GM12878 (cell line): ENCODE results near the gene PLCG2. TPM values are rescaled to one million over a fixed set of nuclear protein-coding genes. Genes with fewer than 3 reads are reported as not detected.
"Not testable (repeated sequence)": the region's sequence is repeated elsewhere in the genome, so short reads cannot be mapped to it uniquely, and the experiment has no call there.

Experiments used
- ATAC-seq: fragments of 200-7000 bp; cut with Tn5 transposase; 3 replicates; pipeline ENCODE4 v1.9.1; 2020; ENCODE audit warnings: mild to moderate bottlenecking, moderate library complexity
- BruUV-seq: library from RNA; stranded (reverse); fragments of 400-500 nt; replicated peaks from 2 replicates; lab custom pipeline; 2021; lab: Mats Ljungman, UMichigan
- CTCF ChIA-PET: fragments of 300-600 bp; sonication (Branson Sonifier 250); formaldehyde crosslinking; extraction: SDS; loops from one replicate; lab custom pipeline; 2021; ENCODE audit warnings: inconsistent platforms; lab: Yijun Ruan, JAX
- POLR2A ChIA-PET: fragments of 350-600 bp; formaldehyde crosslinking; extraction: SDS; loops from one replicate; lab custom pipeline; 2021; ENCODE audit warnings: inconsistent platforms; lab: Charles Lee
- RAD21 ChIA-PET: fragments of 300-600 bp; sonication (Branson Sonifier 250); formaldehyde crosslinking; loops from one replicate; lab custom pipeline; 2023; ENCODE audit warnings: antibody characterized with exemption; ENCODE audit not compliant: unreplicated experiment; lab: Charles Lee
- SMC1A ChIA-PET: fragments of 300-600 bp; sonication (Branson Sonifier 250); formaldehyde crosslinking; loops from one replicate; lab custom pipeline; 2023; ENCODE audit not compliant: unreplicated experiment, uncharacterized antibody; lab: Charles Lee
- DNase-seq: peaks from one replicate; pipeline ENCODE4 v3.0.0-alpha.2; 2011; ENCODE audit warnings: low read depth, low spot score
- FAIRE-seq: peaks from 3 replicates; lab custom pipeline; 2011; peaks lifted over from hg19 to GRCh38; lab: Jason Lieb, UNC
- H2AFZ ChIP-seq: 2 replicates; pipeline ENCODE4 v1.6.0; 2011; ENCODE audit warnings: low read depth, low read length, control low read depth; ENCODE audit not compliant: control insufficient read depth
- H3K27ac ChIP-seq: 2 replicates; pipeline ENCODE4 v1.5.1; 2011; ENCODE audit warnings: control low read depth; ENCODE audit not compliant: control insufficient read depth, insufficient read depth
- H3K27me3 ChIP-seq, 2 experiments: replicated peaks in 1 of 2; 2 replicates each; pipeline versions ENCODE4 v1.6.0 to v1.6.1; 2011; ENCODE audit warnings: low read length in 1 of 2; ENCODE audit not compliant: control insufficient read depth in 2 of 2, insufficient read depth in 2 of 2
- H3K36me3 ChIP-seq, 2 experiments: 2 replicates each; pipeline ENCODE4 v1.5.1; 2011; ENCODE audit warnings: low read length in 1 of 2; ENCODE audit not compliant: control insufficient read depth in 2 of 2, insufficient read depth in 2 of 2
- H3K4me1 ChIP-seq: 2 replicates; pipeline ENCODE4 v1.6.1; 2011; ENCODE audit warnings: mild to moderate bottlenecking, low read length, moderate library complexity, mixed read lengths; ENCODE audit not compliant: control insufficient read depth, insufficient read depth
- H3K4me2 ChIP-seq: 2 replicates; pipeline ENCODE4 v1.6.0; 2011; ENCODE audit warnings: control low read depth; ENCODE audit not compliant: control insufficient read depth, insufficient read depth
- H3K4me3 ChIP-seq: fragments of 200-600 bp; sonication (generic); 2 replicates; pipeline ENCODE4 v1.5.1; 2016
- H3K79me2 ChIP-seq: 2 replicates; pipeline ENCODE4 v1.6.0; 2011; ENCODE audit warnings: low read length; ENCODE audit not compliant: control insufficient read depth, insufficient read depth
- H3K9ac ChIP-seq: 2 replicates; pipeline ENCODE4 v1.8.0; 2011; ENCODE audit warnings: low read length, control low read depth, mixed read lengths; ENCODE audit not compliant: control insufficient read depth, insufficient read depth
- H3K9me3 ChIP-seq: replicated peaks from 3 replicates; pipeline ENCODE4 v1.5.1; 2011; ENCODE audit warnings: mild to moderate bottlenecking, low read length; ENCODE audit not compliant: control insufficient read depth, insufficient read depth
- H4K20me1 ChIP-seq: 2 replicates; pipeline ENCODE4 v1.6.0; 2011; ENCODE audit not compliant: control insufficient read depth, insufficient read depth
- BCL11A ChIP-seq: IDR thresholded peaks from 2 replicates; pipeline ENCODE4 v1.6.1; 2011; ENCODE audit warnings: low read depth, low read length
- BMI1 ChIP-seq: fragments of 450-650 bp; IDR thresholded peaks from 2 replicates; pipeline ENCODE4 v1.6.1; 2016; ENCODE audit warnings: mild to moderate bottlenecking, moderate library complexity, borderline replicate concordance
- NR2F1 ChIP-seq: fragments of 450-650 bp; conservative IDR thresholded peaks from 2 replicates; pipeline ENCODE4 v1.6.1; 2017; ENCODE audit warnings: mild to moderate bottlenecking
- RUNX3 ChIP-seq: IDR thresholded peaks from 2 replicates; pipeline ENCODE4 v1.6.1; 2012; ENCODE audit warnings: low read length, inconsistent platforms
- YBX1 ChIP-seq: fragments of 450-650 bp; IDR thresholded peaks from 2 replicates; pipeline ENCODE4 v1.6.1; 2016; ENCODE audit warnings: antibody characterized with exemption
- ZBED1 ChIP-seq: IDR thresholded peaks from 2 replicates; pipeline ENCODE4 v1.6.1; 2016; ENCODE audit warnings: borderline replicate concordance
- WGBS: methylation state at CpG from one replicate; pipeline ENCODE4 v1.1.6; 2016; ENCODE audit warnings: low lambda C conversion rate; ENCODE audit not compliant: insufficient replicate concordance, insufficient coverage; ENCODE audit errors: missing lambda C conversion rate; 5-methylcytosine and 5-hydroxymethylcytosine counted together
- in situ Hi-C: fragments of 300-500 bp; cut with MboI; formaldehyde crosslinking; loops from 9 replicates; pipeline ENCODE4 v1.14.3; 2018; ENCODE audit warnings: mixed read lengths
- intact Hi-C: fragments of 100-400 bp; cut with micrococcal nuclease; formaldehyde crosslinking; loops from one replicate; pipeline ENCODE4 v1.14.2; 2022; ENCODE audit not compliant: unreplicated experiment
- polyA plus RNA-seq, 11 experiments: library from polyadenylated mRNA; depleted of rRNA in 4 of 11; unstranded in 6 of 11; stranded (reverse) in 5 of 11; fragments of >200 nt; fragmentation: Nextera tagmentation in 4 of 11; fragmentation: Illumina TruSeq in 1 of 11; extraction: Ambion mirVana in 4 of 11; extraction: Trizol in 1 of 11; gene quantifications; 1 replicate in 1 of 11; 2 replicates in 10 of 11; pipeline versions ENCODE4 v1.2.1 to v1.2.3, GENCODE V29; 2011 to 2016; ENCODE audit warnings: inconsistent platforms in 2 of 11, missing spikeins in 2 of 11, low read depth in 1 of 11
- total RNA-seq, 4 experiments: library from RNA; depleted of rRNA in 3 of 4; stranded (reverse); fragments of >200 nt in 3 of 4; fragmentation: Illumina TruSeq in 1 of 4; extraction: Trizol in 1 of 4; gene quantifications; 2 replicates each; pipeline versions ENCODE4 v1.2.1 to v1.2.3, GENCODE V29; 2013 to 2021
- TF ChIP-seq, protein P1 (sequence below): IDR thresholded peaks from 2 replicates; pipeline ENCODE4 v1.6.1; 2011; ENCODE audit warnings: low read depth, low read length, improper control_type of control experiment, borderline replicate concordance
- TF ChIP-seq, protein P2 (sequence below): fragments of 450-650 bp; IDR thresholded peaks from 2 replicates; pipeline ENCODE4 v1.6.1; 2017; ENCODE audit warnings: mild to moderate bottlenecking, low read depth, inconsistent platforms; ENCODE audit not compliant: poor library complexity, severe bottlenecking

Gene PLCG2
- total and polyA plus RNA-seq, 10 of the 15 experiments (the other 5 are each of a cell fraction or from before 2014, with no cell fraction given) = 47.6 to 256 (median 149) TPM

DNA sequence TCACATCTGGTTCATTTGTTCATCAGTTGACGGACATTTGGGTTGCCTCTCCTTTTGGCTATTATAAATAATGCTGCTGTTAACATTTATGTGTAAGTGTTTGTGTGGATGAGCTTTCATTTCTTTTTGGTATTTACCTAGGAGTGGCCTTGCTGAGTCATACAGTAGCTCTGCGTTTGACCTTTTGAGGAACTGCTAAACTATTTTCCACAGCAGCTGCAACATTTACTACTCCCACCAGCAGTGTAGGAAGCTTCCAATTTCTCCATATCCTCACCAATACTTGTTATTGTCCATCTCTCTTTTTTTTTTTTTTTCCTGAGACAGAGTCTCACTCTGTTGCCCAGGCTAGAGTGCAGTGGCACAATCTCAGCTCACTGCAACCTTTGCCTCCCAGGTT, 20.7 kb upstream of the PLCG2 start (continued):
- TF ChIP-seq, protein P1, sequence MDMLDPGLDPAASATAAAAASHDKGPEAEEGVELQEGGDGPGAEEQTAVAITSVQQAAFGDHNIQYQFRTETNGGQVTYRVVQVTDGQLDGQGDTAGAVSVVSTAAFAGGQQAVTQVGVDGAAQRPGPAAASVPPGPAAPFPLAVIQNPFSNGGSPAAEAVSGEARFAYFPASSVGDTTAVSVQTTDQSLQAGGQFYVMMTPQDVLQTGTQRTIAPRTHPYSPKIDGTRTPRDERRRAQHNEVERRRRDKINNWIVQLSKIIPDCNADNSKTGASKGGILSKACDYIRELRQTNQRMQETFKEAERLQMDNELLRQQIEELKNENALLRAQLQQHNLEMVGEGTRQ = no peak
- no peak for TF ChIP-seq YBX1
- peak; percentile 17; the same call in 1 of the 2 replicates for TF ChIP-seq RUNX3
- TF ChIP-seq BMI1 = no peak
- TF ChIP-seq, protein P2, sequence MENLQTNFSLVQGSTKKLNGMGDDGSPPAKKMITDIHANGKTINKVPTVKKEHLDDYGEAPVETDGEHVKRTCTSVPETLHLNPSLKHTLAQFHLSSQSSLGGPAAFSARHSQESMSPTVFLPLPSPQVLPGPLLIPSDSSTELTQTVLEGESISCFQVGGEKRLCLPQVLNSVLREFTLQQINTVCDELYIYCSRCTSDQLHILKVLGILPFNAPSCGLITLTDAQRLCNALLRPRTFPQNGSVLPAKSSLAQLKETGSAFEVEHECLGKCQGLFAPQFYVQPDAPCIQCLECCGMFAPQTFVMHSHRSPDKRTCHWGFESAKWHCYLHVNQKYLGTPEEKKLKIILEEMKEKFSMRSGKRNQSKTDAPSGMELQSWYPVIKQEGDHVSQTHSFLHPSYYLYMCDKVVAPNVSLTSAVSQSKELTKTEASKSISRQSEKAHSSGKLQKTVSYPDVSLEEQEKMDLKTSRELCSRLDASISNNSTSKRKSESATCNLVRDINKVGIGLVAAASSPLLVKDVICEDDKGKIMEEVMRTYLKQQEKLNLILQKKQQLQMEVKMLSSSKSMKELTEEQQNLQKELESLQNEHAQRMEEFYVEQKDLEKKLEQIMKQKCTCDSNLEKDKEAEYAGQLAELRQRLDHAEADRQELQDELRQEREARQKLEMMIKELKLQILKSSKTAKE = no peak
- TF ChIP-seq BCL11A = 0 out of 2 replicates have a peak, but pooled peaks have one; percentile 15
- peak; percentile 54 for TF ChIP-seq NR2F1
- TF ChIP-seq ZBED1 = no peak
- TF ChIP-seq, all 136 proteins: peak for 8

DNA sequence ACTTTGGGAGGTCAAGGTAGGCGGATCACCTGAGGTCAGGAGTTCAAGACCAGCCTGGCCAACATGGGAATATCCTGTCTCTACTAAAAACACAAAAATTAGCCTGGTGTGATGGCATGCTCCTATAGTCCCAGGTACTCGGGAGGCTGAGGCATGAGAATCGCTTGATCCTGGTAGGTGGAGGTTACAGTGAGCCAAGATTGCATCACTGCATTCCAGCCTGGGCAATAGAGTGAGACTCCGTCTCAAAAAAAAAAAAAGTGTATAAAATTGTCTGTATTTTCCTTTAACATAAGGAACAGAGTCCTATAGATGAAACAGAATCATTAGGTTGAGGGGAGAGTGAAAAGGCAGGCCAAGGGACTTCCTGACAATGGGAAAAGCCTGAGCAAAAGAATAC, 16.8 kb upstream of the PLCG2 start:
- H3K9me3 ChIP-seq, H3K36me3 ChIP-seq, H3K4me1 ChIP-seq, BruUV-seq, H3K79me2 ChIP-seq, RAD21 ChIA-PET, H3K4me3 ChIP-seq, intact Hi-C loops, H4K20me1 ChIP-seq, SMC1A ChIA-PET, in situ Hi-C loops, H3K4me2 ChIP-seq, H3K27ac ChIP-seq, ATAC-seq, H2AFZ ChIP-seq, POLR2A ChIA-PET, FAIRE-seq, DNase-seq, H3K9ac ChIP-seq, H3K27me3 ChIP-seq: not testable (repeated sequence)
- CTCF ChIA-PET = interaction anchor here (0.6 kb wide), 1 partner anchor 279 kb away, joined by 4 read pairs; no protein-coding TSS in a partner anchor
- WGBS = 98% methylated on average over 4 of the region's 4 CpGs
